ENCODE measurements around the gene SOX12.

DNA sequence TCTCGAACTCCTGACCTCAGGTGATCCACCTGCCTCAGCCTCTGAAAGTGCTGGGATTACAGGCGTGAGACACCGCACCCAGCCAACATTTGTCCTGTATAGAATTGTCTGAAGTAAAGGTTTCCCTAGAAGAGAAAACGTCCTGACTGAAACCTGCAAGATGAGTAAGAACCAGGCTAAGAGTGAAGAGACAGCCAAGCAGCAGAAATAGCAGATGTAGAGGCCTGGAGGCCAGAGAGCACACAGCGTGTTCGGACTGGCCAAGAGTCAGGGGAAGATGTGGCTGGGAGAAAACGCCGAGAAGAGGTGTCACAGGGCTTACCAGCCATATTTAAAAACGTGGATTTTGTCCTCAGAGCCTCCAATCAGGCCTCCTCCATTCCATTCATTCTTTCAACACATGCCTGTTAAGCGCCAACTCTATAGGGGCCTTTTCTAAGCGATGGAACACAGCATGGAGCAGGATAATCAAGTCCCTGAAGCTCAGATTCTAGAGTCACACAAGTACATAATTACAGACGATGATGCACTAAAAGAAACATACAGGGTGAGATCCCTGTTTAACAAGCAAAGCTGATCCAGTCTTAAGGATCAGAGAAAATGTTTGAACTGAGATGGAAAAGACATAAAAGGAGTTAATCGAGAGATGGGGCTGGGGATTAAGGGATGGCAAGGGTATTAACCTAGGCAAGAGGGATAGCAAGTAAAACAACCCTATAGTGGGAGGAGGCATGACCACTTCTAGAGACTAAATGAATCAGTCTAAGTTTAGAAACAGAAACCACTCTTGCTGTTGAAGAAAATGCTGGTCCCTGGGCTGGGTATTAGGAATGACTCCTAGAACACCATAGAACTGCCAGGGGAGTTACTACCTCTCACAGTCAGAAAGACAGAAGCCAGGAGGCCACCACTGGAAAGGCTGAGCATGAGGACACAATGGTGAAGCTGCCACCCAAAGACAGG, 23.2 kb upstream of the SOX12 start:
- TF ChIP-seq CTCF (IDR thresholded peaks at IDR 0.05) (no peak), POLR2A (IDR thresholded peaks at IDR 0.05) (no peak)

Data from breast epithelium (tissue), 3 donors.